PC-3 (cell line): ENCODE data around the gene NEAT1. TPM values are rescaled to one million over a fixed set of nuclear protein-coding genes. Genes with fewer than 3 reads are reported as not detected.

Experiments
- ATAC-seq: fragments of 200-7000 bp; cut with Tn5 transposase; 2 replicates; pipeline ENCODE4 v1.9.1; 2020; ENCODE audit warnings: mild to moderate bottlenecking, moderate library complexity
- BruUV-seq: library from RNA; stranded (reverse); fragments of 400-500 nt; replicated peaks from 2 replicates; lab custom pipeline; 2021; lab: Mats Ljungman, UMichigan
- CTCF ChIA-PET: fragments of 300-600 bp; sonication (Branson Sonifier 250); formaldehyde crosslinking; loops from one replicate; lab custom pipeline; 2022; ENCODE audit warnings: antibody characterized with exemption; lab: Charles Lee
- POLR2A ChIA-PET: fragments of 300-600 bp; sonication (Branson Sonifier 250); formaldehyde crosslinking; loops from one replicate; lab custom pipeline; 2022; ENCODE audit warnings: antibody characterized with exemption; ENCODE audit not compliant: unreplicated experiment; lab: Charles Lee
- DNase-seq: peaks from one replicate; pipeline ENCODE4 v3.0.0-alpha.2; 2015
- H2AFZ ChIP-seq: fragments of 300-600 bp; sonication (generic); 2 replicates; pipeline ENCODE4 v1.6.0; 2016; ENCODE audit warnings: antibody characterized with exemption, low read length
- H3F3A ChIP-seq: fragments of 300-600 bp; sonication (generic); one replicate; pipeline ENCODE4 v1.6.0; 2017; ENCODE audit warnings: antibody characterized with exemption, low read length, control low read depth, mild to moderate bottlenecking; ENCODE audit not compliant: unreplicated experiment
- H3K27ac ChIP-seq: fragments of 300-600 bp; sonication (generic); 2 replicates; pipeline ENCODE4 v1.5.1; 2016; ENCODE audit warnings: mild to moderate bottlenecking, low read length
- H3K27me3 ChIP-seq: fragments of 300-600 bp; sonication (generic); 2 replicates; pipeline ENCODE4 v1.6.1; 2016; ENCODE audit warnings: low read length, mixed read lengths
- H3K36me3 ChIP-seq: fragments of 300-600 bp; sonication (generic); 2 replicates; pipeline ENCODE4 v1.6.1; 2016; ENCODE audit warnings: low read depth, mixed run types, low read length, mixed read lengths
- H3K4me1 ChIP-seq: fragments of 300-600 bp; sonication (generic); 2 replicates; pipeline ENCODE4 v1.5.1; 2016; ENCODE audit warnings: low read length; ENCODE audit not compliant: insufficient read depth
- H3K4me2 ChIP-seq: fragments of 300-600 bp; sonication (generic); 2 replicates; pipeline ENCODE4 v1.6.0; 2016; ENCODE audit warnings: low read length
- H3K4me3 ChIP-seq: fragments of 300-600 bp; sonication (generic); 2 replicates; pipeline ENCODE4 v1.5.1; 2016; ENCODE audit warnings: mild to moderate bottlenecking, low read length, mixed read lengths
- H3K79me2 ChIP-seq: fragments of 300-600 bp; sonication (generic); 2 replicates; pipeline ENCODE4 v1.6.1; 2017; ENCODE audit warnings: low read length, mixed read lengths
- H3K9ac ChIP-seq: fragments of 300-600 bp; sonication (generic); 2 replicates; pipeline ENCODE4 v1.6.0; 2016; ENCODE audit warnings: mild to moderate bottlenecking, low read length
- H3K9me2 ChIP-seq: fragments of 300-600 bp; sonication (generic); replicated peaks from 2 replicates; pipeline ENCODE4 v1.6.1; 2016; ENCODE audit warnings: mixed run types, low read length, mixed read lengths
- H3K9me3 ChIP-seq: fragments of 300-600 bp; sonication (generic); 2 replicates; pipeline ENCODE4 v1.6.1; 2016; ENCODE audit warnings: low read length, mixed read lengths
- H4K20me1 ChIP-seq: fragments of 300-600 bp; sonication (generic); 2 replicates; pipeline ENCODE4 v1.6.1; 2016; ENCODE audit warnings: low read length, mixed read lengths
- CTCF ChIP-seq: fragments of 300-600 bp; sonication (generic); conservative IDR thresholded peaks from 2 replicates; pipeline ENCODE4 v1.5.1; 2017; ENCODE audit warnings: antibody characterized with exemption, low read depth, mild to moderate bottlenecking, low read length
- EZH2 ChIP-seq: fragments of 300-600 bp; sonication (generic); IDR thresholded peaks from one replicate; pipeline ENCODE4 v1.6.1; 2017; ENCODE audit warnings: antibody characterized with exemption, mild to moderate bottlenecking, low read length; ENCODE audit not compliant: unreplicated experiment
- EZH2phosphoT487 ChIP-seq: fragments of 300-600 bp; sonication (generic); IDR thresholded peaks from 2 replicates; pipeline ENCODE4 v1.6.1; 2018; ENCODE audit warnings: mild to moderate bottlenecking, antibody characterized with exemption, low read length, borderline replicate concordance
- intact Hi-C: fragments of 100-400 bp; cut with micrococcal nuclease; formaldehyde crosslinking; loops from 2 replicates; pipeline ENCODE4 v1.9.0; 2023
- total RNA-seq: library from RNA; depleted of rRNA; stranded (reverse); fragments of >200 nt; gene quantifications from 2 replicates; pipeline ENCODE4 v1.2.3, GENCODE V29; 2014

NEAT1 gene
- total RNA-seq, 1 experiment from 2014 or later = 47.9 TPM

GRCh38 chr11:65487467-65488272, 65.1 kb downstream of the NEAT1 start:
- H3K4me3 ChIP-seq = no peak overlapping the region
- no TSS peak for BruUV-seq
- peaks cover 41% of the 10 kb centered on the region for H3K4me1 ChIP-seq
- DNase-seq (peak; percentile 94), ATAC-seq (peak; percentile 59)
- CTCF ChIA-PET = interaction anchor here (0.7 kb wide), 1 partner anchor 212 kb away, joined by 5 read pairs; no protein-coding TSS in a partner anchor
- H3K27me3 ChIP-seq = no peaks in the 10 kb centered on the region
- no peaks in the 10 kb centered on the region for H3K79me2 ChIP-seq
- H3K9ac ChIP-seq = no peak overlapping the region
- H4K20me1 ChIP-seq = no peaks in the 10 kb centered on the region
- peak overlapping the region; percentile 29 for H3K27ac ChIP-seq
- no peaks in the 10 kb centered on the region for H3K36me3 ChIP-seq
- H3F3A ChIP-seq = no peaks in the 10 kb centered on the region
- TF ChIP-seq EZH2 (no peak), EZH2phosphoT487 (no peak), CTCF (no peak)
- intact Hi-C loops = no loop called here
- H3K9me3 ChIP-seq = no peaks in the 10 kb centered on the region
- H3K4me2 ChIP-seq = peak overlapping the region; percentile 40
- peak overlapping the region; percentile 46 for H2AFZ ChIP-seq
- POLR2A ChIA-PET = interaction anchor here (0.7 to 2.6 kb wide), 2 partner anchors 11 to 406 kb away, joined by 3 to 21 read pairs; partner anchors contain the start of gene MALAT1
- no peaks in the 10 kb centered on the region for H3K9me2 ChIP-seq

GRCh38 chr11:65488273-65489034, 65.9 kb downstream of the NEAT1 start:
- Histone ChIP-seq H3K36me3 (no peaks in the 10 kb centered on the region), H3K4me2 (peak overlapping the region; percentile 40), H3K79me2 (0 out of 2 replicates have a peak, but pooled peaks cover 3% of the 10 kb centered on the region), H3K4me1 (peaks cover 48% of the 10 kb centered on the region), H4K20me1 (no peaks in the 10 kb centered on the region), H3K9me2 (no peaks in the 10 kb centered on the region), H3K4me3 (no peak overlapping the region), H3K9ac (no peak overlapping the region), H3K27me3 (no peaks in the 10 kb centered on the region), H3K9me3 (no peaks in the 10 kb centered on the region), H2AFZ (peak overlapping the region; percentile 46), H3K27ac (peak overlapping the region; percentile 29), H3F3A (no peaks in the 10 kb centered on the region)
- no peak for ATAC-seq
- TF ChIP-seq CTCF = no peak
- DNase-seq = no peak
- no TSS peak for BruUV-seq
- ChIA-PET CTCF (interaction anchor here (0.6 kb wide), 1 partner anchor 20 kb away, joined by 5 read pairs; no protein-coding TSS in a partner anchor), POLR2A (interaction anchor here (2.6 kb wide), 1 partner anchor 10 kb away, joined by 21 read pairs; the partner anchor contains the start of gene MALAT1)
- intact Hi-C loops = no loop called here
